ENCODE measurements around the gene ITGA8.

DNA sequence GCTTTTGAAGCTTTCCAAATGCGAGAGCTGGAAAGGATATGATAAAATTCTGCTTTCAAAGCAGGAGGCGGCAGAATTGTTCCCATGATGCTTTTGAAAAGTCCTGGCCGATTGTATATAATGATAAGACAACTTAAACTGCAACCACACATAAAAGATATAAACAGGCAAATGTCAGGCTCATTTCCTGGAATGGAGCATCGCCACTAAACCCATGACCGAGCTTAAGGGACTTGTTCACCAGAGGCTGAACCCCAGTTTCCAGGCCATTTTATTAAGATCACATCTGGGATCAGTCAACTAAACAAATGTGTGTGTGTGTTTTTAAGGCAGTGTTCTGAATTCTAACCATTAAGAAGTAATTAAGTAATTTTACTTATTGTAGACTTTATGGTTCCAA, 131.6 kb downstream of the ITGA8 start:
- TF ChIP-seq CTCF (IDR thresholded peaks at IDR 0.05; ENCODE audit: low read length) (no peak), EZH2 (IDR thresholded peaks at IDR 0.05; ENCODE audit: borderline replicate concordance, low read length) (no peak)

Data from OCI-LY1 (cell line).